GM12891 (cell line): ENCODE results near the gene PLXNC1.

Source experiments
- POLR2AphosphoS5 ChIP-seq: IDR thresholded peaks from 2 replicates; pipeline ENCODE4 v1.6.1; 2011; ENCODE audit warnings: low read depth, low read length, control low read depth
- TAF1 ChIP-seq: IDR thresholded peaks from 2 replicates; pipeline ENCODE4 v1.6.1; 2011; ENCODE audit warnings: low read depth, low read length, control low read depth

GRCh38 chr12:94172973-94173372 lies 24.6 kb downstream of the PLXNC1 start:
- TF ChIP-seq TAF1 = no peak
- no peak for TF ChIP-seq POLR2AphosphoS5
